Ascending aorta (tissue), 2 donors: ENCODE results near the gene TNIK. TPM values are rescaled to one million over a fixed set of nuclear protein-coding genes. Genes with fewer than 3 reads are reported as not detected.

Source experiments
- DNase-seq, 2 donors: peaks; one replicate each; pipeline ENCODE4 v3.0.0-alpha.2; 2019; ENCODE audit warnings: low spot score in 2 of 2
- H3K27ac ChIP-seq, 2 donors: fragments of 200-600 bp; sonication (generic); one replicate each; pipeline ENCODE4 v1.5.1; 2016 to 2017; ENCODE audit warnings: mild to moderate bottlenecking in 1 of 2
- H3K27me3 ChIP-seq: fragments of 200-600 bp; sonication (generic); one replicate; pipeline ENCODE4 v1.5.1; 2017
- H3K36me3 ChIP-seq, 2 donors: fragments of 200-600 bp; sonication (generic); one replicate each; pipeline ENCODE4 v1.5.1; 2016
- H3K4me1 ChIP-seq, 2 donors: fragments of 200-600 bp; sonication (generic); one replicate each; pipeline ENCODE4 v1.5.1; 2016 to 2017; ENCODE audit warnings: mild to moderate bottlenecking in 1 of 2
- H3K4me3 ChIP-seq, 2 donors: fragments of 200-600 bp; sonication (generic); one replicate each; pipeline ENCODE4 v1.5.1; 2016 to 2017; ENCODE audit warnings: mild to moderate bottlenecking in 1 of 2
- H3K9me3 ChIP-seq, 2 donors: fragments of 200-600 bp; sonication (generic); one replicate each; pipeline ENCODE4 v1.5.1; 2016
- intact Hi-C: fragments of 100-400 bp; cut with DNase I; formaldehyde crosslinking; loops from one replicate; pipeline ENCODE4 v1.15.1; 2023
- total RNA-seq: library from RNA; depleted of rRNA; stranded (reverse); fragments of >200 nt; gene quantifications from one replicate; pipeline ENCODE4 v1.1.0, GENCODE V29; 2016
- TF ChIP-seq, protein P1 (sequence below), 3 experiments: fragments of 200-600 bp in 2 of 3; fragments of 450-650 bp in 1 of 3; sonication (generic) in 2 of 3; IDR thresholded peaks; one replicate each; pipeline ENCODE4 v1.5.1; 2016 to 2019; ENCODE audit warnings: antibody characterized with exemption in 3 of 3, mild to moderate bottlenecking in 1 of 3, moderate library complexity in 1 of 3

TNIK gene
- total RNA-seq, 1 donor from 2014 or later, result 0.75 TPM

DNA sequence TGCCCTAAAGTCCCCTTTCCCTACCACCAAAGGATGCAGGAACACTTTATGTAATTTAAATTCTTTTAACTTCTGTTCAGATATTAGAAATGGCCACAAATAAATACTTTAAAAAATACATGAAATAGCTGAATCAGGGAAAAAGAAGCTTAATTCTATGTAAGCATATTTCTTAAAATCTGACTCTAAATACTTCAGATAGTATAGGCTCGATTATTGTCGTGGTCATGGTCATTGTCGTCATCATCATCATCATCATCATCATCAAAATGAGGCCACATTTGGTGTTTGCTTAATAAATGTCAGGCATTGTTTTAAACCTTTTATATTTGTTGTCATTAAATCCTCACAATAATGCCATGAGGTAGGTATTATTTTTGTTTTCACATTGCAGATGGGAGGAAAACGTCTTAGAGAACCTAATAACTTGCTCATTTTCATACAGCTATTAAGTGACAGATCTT, 448.3 kb downstream of the TNIK start:
- DNase-seq, result no peak
- Histone ChIP-seq H3K27me3 (no peaks in the 10 kb centered on the region), H3K4me3 (no peak overlapping the region), H3K27ac (no peak overlapping the region), H3K36me3 (no peaks in the 10 kb centered on the region), H3K9me3 (no peaks in the 10 kb centered on the region), H3K4me1 (no peaks in the 10 kb centered on the region)
- intact Hi-C loops, result no loop called here
- TF ChIP-seq, protein P1, sequence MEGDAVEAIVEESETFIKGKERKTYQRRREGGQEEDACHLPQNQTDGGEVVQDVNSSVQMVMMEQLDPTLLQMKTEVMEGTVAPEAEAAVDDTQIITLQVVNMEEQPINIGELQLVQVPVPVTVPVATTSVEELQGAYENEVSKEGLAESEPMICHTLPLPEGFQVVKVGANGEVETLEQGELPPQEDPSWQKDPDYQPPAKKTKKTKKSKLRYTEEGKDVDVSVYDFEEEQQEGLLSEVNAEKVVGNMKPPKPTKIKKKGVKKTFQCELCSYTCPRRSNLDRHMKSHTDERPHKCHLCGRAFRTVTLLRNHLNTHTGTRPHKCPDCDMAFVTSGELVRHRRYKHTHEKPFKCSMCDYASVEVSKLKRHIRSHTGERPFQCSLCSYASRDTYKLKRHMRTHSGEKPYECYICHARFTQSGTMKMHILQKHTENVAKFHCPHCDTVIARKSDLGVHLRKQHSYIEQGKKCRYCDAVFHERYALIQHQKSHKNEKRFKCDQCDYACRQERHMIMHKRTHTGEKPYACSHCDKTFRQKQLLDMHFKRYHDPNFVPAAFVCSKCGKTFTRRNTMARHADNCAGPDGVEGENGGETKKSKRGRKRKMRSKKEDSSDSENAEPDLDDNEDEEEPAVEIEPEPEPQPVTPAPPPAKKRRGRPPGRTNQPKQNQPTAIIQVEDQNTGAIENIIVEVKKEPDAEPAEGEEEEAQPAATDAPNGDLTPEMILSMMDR (IDR thresholded peaks at IDR 0.05), result no peak
